ENCODE data around the gene CYP4F11.
"Not testable (repeated sequence)": the region's sequence is repeated elsewhere in the genome, so short reads cannot be mapped to it uniquely, and the experiment has no call there.

Gene CYP4F11

GRCh38 chr19:15934332-15935078 lies at the start of gene CYP4F11:
Gene CYP4F11, minus strand, starts transcription at chr19:15934529. Its CDS starts 121 bp downstream, at chr19:15934408.
- no peak for DNase-seq

- DNase-seq = no peak
Observed at GRCh38 chr19:15979293-15979692, 45.0 kb upstream of the CYP4F11 start.

GRCh38 chr19:15977690-15978089 lies 43.4 kb upstream of the CYP4F11 start:
- DNase-seq = no peak

- DNase-seq = no peak
Observed at GRCh38 chr19:15976836-15977689, 42.7 kb upstream of the CYP4F11 start.

GRCh38 chr19:15974856-15975255 lies 40.5 kb upstream of the CYP4F11 start:
- DNase-seq = no peak

GRCh38 chr19:15972043-15972442 lies 37.7 kb upstream of the CYP4F11 start:
- not testable (repeated sequence) for DNase-seq

- no peak for DNase-seq
Observed at GRCh38 chr19:15971224-15971780, 37.0 kb upstream of the CYP4F11 start.

- DNase-seq = no peak
Observed at GRCh38 chr19:15964231-15964630, 29.9 kb upstream of the CYP4F11 start.

- DNase-seq = no peak
Observed at GRCh38 chr19:15962319-15962718, 28.0 kb upstream of the CYP4F11 start.

- DNase-seq = no peak
Observed at GRCh38 chr19:15954820-15955219, 20.5 kb upstream of the CYP4F11 start.

- DNase-seq = no peak
Observed at GRCh38 chr19:15948223-15949058, 14.1 kb upstream of the CYP4F11 start, which contains the start of gene OR10H4. Gene OR10H4, plus strand, starts transcription at chr19:15949008. Its CDS starts 0 bp downstream, at chr19:15949008.

GRCh38 chr19:15945301-15945700 lies 11.0 kb upstream of the CYP4F11 start:
- DNase-seq = no peak

GRCh38 chr19:15944401-15944800 lies 10.1 kb upstream of the CYP4F11 start:
- no peak for DNase-seq

- DNase-seq = no peak
Observed at GRCh38 chr19:15937771-15938170, 3.4 kb upstream of the CYP4F11 start.

GRCh38 chr19:15936950-15937349 lies 2.6 kb upstream of the CYP4F11 start:
- DNase-seq = no peak

GRCh38 chr19:15936173-15936572 lies 1.8 kb upstream of the CYP4F11 start:
- no peak for DNase-seq

GRCh38 chr19:15935167-15935702 lies 906 bp upstream of the CYP4F11 start:
- no peak for DNase-seq

- peak; percentile 15 for DNase-seq
Observed at GRCh38 chr19:15933761-15934331, 483 bp downstream of the CYP4F11 start.

- DNase-seq = no peak
Observed at GRCh38 chr19:15928321-15928720, 6.0 kb downstream of the CYP4F11 start.

- no peak for DNase-seq
Observed at GRCh38 chr19:15926484-15926883, 7.8 kb downstream of the CYP4F11 start.

- DNase-seq = no peak
Observed at GRCh38 chr19:15923702-15924101, 10.6 kb downstream of the CYP4F11 start.

GRCh38 chr19:15922021-15922420 lies 12.3 kb downstream of the CYP4F11 start:
- no peak for DNase-seq
